ENCODE measurements around the gene DDX19B.

DNA sequence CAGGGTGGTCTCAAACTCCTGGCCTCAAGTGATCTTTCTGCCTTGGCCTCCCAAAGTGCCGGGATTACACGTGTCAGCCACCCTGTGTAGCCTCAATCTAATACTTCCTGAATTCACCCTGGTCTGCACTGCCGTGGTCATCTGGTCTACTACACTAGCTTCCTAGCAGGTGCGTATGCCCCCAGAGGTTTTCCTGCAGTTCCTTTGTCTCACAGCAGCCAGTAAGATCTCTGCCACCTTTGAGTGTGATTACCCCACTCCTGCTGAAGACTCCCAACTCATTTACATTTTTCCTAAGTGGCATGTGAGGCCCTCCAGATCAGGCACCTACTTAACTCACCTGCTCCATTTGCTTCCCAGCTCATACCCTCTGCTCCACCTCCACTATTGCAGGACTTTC lies 42.6 kb downstream of the DDX19B start:
- no peak for TF ChIP-seq JUN (IDR thresholded peaks at IDR 0.05)
- TF ChIP-seq, protein P1, sequence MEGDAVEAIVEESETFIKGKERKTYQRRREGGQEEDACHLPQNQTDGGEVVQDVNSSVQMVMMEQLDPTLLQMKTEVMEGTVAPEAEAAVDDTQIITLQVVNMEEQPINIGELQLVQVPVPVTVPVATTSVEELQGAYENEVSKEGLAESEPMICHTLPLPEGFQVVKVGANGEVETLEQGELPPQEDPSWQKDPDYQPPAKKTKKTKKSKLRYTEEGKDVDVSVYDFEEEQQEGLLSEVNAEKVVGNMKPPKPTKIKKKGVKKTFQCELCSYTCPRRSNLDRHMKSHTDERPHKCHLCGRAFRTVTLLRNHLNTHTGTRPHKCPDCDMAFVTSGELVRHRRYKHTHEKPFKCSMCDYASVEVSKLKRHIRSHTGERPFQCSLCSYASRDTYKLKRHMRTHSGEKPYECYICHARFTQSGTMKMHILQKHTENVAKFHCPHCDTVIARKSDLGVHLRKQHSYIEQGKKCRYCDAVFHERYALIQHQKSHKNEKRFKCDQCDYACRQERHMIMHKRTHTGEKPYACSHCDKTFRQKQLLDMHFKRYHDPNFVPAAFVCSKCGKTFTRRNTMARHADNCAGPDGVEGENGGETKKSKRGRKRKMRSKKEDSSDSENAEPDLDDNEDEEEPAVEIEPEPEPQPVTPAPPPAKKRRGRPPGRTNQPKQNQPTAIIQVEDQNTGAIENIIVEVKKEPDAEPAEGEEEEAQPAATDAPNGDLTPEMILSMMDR (IDR thresholded peaks at IDR 0.05): no peak
- TF ChIP-seq CBX8 (IDR thresholded peaks at IDR 0.05): no peak
- TF ChIP-seq CEBPB (IDR thresholded peaks at IDR 0.05): no peak
- TF ChIP-seq EP300 (IDR thresholded peaks at IDR 0.05): no peak
- no peak for TF ChIP-seq POLR2A (IDR thresholded peaks at IDR 0.05; ENCODE audit: low read length)
- no peak for TF ChIP-seq ZC3H11A (IDR thresholded peaks at IDR 0.05)
- no peak for TF ChIP-seq HOXA7 (CRISPR knock-in tag; IDR thresholded peaks at IDR 0.05)
- TF ChIP-seq RFX5 (IDR thresholded peaks at IDR 0.05): no peak
- TF ChIP-seq RNF2 (IDR thresholded peaks at IDR 0.05; ENCODE audit: borderline replicate concordance, low read depth): no peak
- TF ChIP-seq ZFP36 (IDR thresholded peaks at IDR 0.05; ENCODE audit: borderline replicate concordance, partially characterized antibody): no peak
- no peak for TF ChIP-seq REST (IDR thresholded peaks at IDR 0.05)

Data from A549 (cell line).